Measurements from ENCODE around the gene PCDHGC4. TPM values are rescaled to one million over a fixed set of nuclear protein-coding genes. Genes with fewer than 3 reads are reported as not detected.

Gene PCDHGC4
- total and polyA plus RNA-seq, 2 of the 8 experiments (the other 6 are each of a cell fraction or from before 2014, with no cell fraction given), result 2.1 to 2.4 TPM

DNA sequence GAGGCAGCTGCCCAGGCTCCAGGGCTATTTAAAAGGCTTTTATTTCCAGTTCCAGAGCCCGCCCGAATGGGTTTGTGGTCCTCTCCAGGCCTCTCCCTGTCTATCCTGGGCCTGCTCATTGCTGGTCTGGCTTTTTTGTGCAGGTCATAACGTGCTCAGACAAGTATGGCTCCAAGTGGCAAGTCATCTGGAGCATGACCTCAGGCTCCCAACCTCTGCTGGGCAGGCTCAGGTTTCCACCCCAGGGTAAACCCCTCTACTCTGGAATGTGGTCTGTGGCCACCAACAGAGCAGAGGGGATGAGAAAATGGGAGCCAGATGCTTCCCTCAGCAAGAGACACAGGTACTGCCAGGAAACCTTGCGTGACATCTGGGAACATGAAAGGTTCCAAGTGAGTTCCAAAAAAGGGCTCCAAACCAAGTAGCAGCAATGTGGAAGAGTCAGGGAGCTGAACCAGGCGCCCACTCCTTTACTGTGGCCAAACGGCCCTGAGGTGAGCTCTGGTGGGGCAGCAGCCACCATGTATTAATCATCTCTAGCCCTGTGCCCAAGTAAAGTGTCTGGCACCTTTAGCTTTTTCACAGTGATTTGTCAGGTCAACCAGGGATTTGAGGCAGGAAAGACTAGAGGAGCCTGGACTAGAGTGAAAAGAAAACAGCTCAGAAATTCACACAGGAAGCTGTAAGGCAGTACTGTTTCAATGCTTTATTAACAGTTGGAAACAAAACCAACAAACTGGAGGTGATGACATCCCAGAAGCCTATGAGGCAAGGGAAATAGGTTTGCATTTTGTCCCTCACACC, 29.7 kb downstream of the PCDHGC4 start (continued):
- TF ChIP-seq RAD21 (IDR thresholded peaks at IDR 0.05 in 1 of 2, conservative IDR thresholded peaks at IDR 0.05 in 1 of 2; ENCODE audit: low read depth in 2 of 2, low read length in 2 of 2) (peak in 1 of 2 experiments; percentile 16; a peak in 2 of 4 replicates), SUZ12 (IDR thresholded peaks at IDR 0.05; ENCODE audit: low read length) (no peak), HDAC6 (IDR thresholded peaks at IDR 0.05; ENCODE audit: low read depth, low read length) (no peak), EGR1 (IDR thresholded peaks at IDR 0.05; ENCODE audit: borderline replicate concordance, low read depth, low read length) (peak; percentile 44; the same call in 1 of the 2 replicates), CREB1 (IDR thresholded peaks at IDR 0.05) (no peak), CTBP2 (IDR thresholded peaks at IDR 0.05; ENCODE audit: borderline replicate concordance, insufficient read depth, insufficient read length, low read length) (no peak), YY1 (IDR thresholded peaks at IDR 0.05; ENCODE audit: low read depth, low read length) (peak; percentile 78), RNF2 (IDR thresholded peaks at IDR 0.05; ENCODE audit: borderline replicate concordance, low read depth, low read length, missing control alignments, poor library complexity, severe bottlenecking) (no peak), RBBP5 (IDR thresholded peaks at IDR 0.05; ENCODE audit: borderline replicate concordance, low read depth, low read length) (no peak), CBX5 (IDR thresholded peaks at IDR 0.05; ENCODE audit: low read depth, low read length) (no peak), CEBPB (IDR thresholded peaks at IDR 0.05; ENCODE audit: low read depth, low read length) (no peak), MAX (IDR thresholded peaks at IDR 0.05) (no peak), TEAD4 (IDR thresholded peaks at IDR 0.05; ENCODE audit: low read depth, low read length) (peak; percentile 87), JUN (IDR thresholded peaks at IDR 0.05; ENCODE audit: low read depth, low read length) (no peak), TAF7 (optimal IDR thresholded peaks at IDR 0.05; ENCODE audit: borderline replicate concordance, low read depth, low read length) (peak; percentile 50), SRF (IDR thresholded peaks at IDR 0.05; ENCODE audit: low read depth, low read length) (no peak), KDM5A (IDR thresholded peaks at IDR 0.05; ENCODE audit: low read length) (no peak), SP2 (IDR thresholded peaks at IDR 0.05; ENCODE audit: low read length) (no peak), EZH2 (IDR thresholded peaks at IDR 0.05; ENCODE audit: low read depth, low read length, severe bottlenecking) (no peak), BACH1 (IDR thresholded peaks at IDR 0.05; ENCODE audit: low read length) (no peak)
- TF ChIP-seq, protein P1, sequence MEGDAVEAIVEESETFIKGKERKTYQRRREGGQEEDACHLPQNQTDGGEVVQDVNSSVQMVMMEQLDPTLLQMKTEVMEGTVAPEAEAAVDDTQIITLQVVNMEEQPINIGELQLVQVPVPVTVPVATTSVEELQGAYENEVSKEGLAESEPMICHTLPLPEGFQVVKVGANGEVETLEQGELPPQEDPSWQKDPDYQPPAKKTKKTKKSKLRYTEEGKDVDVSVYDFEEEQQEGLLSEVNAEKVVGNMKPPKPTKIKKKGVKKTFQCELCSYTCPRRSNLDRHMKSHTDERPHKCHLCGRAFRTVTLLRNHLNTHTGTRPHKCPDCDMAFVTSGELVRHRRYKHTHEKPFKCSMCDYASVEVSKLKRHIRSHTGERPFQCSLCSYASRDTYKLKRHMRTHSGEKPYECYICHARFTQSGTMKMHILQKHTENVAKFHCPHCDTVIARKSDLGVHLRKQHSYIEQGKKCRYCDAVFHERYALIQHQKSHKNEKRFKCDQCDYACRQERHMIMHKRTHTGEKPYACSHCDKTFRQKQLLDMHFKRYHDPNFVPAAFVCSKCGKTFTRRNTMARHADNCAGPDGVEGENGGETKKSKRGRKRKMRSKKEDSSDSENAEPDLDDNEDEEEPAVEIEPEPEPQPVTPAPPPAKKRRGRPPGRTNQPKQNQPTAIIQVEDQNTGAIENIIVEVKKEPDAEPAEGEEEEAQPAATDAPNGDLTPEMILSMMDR (IDR thresholded peaks at IDR 0.05; ENCODE audit: control extremely low read depth in 1 of 3, insufficient read depth in 1 of 3, low read depth in 1 of 3, low read length in 3 of 3), result no peak
